GM11168 (cell line): ENCODE data around the gene PPP1R12B.
"Not testable (repeated sequence)": the region's sequence is repeated elsewhere in the genome, so short reads cannot be mapped to it uniquely, and the experiment has no call there.

ENCODE experiments used
- in situ Hi-C: fragments of 300-500 bp; cut with MboI; formaldehyde crosslinking; loops from one replicate; pipeline ENCODE4 v1.12.0; 2022; ENCODE audit warnings: low sequenced_read_pairs; ENCODE audit not compliant: unreplicated experiment

Gene PPP1R12B

DNA sequence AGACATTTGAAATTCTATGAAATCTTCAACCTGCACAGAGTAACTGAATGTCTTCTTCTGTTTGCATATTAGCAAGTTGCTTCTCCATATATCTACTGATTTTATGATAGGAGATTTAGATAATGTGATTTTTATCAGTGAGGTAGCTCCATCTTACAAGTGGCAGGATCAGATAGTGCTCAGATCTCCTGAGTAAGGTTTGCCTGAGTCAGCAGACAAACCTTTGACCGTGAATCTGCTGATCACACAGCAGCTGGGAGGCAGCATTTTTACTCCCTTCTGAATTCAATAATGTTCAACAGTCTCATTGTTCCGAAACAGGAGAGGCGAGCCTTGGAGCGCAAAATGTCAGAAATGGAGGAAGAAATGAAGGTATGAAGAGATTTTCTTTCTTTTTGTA, 220.3 kb downstream of the PPP1R12B start:
- in situ Hi-C loops: no loop called here

DNA sequence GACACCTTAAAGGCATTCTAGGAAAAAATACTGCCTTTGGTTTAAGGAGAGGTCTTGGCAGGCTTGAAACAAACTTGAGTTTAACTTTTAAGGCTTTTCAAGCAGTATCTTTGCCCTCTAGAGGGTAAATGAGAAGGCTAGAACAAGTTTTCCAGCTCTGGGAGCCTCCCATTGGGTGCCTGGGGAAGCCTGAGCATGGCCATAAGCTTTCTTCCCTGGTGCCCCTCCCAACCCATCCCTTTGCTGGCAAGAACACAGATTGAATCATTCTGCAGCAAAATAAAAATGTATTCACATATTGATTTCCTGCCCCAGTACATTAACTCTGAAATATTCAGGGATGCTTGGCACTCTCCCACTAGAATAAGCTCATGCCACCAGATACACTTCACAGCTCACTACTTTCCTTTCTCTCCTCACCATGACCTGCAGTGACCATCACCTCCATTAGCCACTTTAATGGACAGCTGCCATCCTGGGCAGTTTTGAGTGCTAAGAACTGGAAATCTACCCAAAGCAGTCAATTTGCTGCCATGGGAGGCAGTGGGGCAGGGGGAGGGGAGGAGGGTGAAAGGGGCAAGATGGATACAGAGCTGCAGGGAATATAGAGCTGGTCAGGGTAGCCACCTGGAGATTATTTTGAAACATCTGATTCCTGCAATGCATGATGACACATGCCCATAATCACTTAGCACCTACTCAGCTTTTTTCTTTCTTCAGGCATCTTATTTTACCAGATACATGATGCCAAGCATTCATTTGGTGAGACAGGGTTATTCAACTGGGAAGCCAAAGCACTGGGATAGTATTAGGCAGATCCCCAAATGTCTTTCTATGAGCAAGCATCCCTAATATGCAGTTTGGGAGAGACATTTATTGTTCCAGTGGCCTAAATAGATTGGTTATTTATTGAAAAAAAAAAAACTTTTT, 221.2 kb downstream of the PPP1R12B start:
- in situ Hi-C loops: loop anchor here (5.0 to 10.0 kb wide), 2 partner anchors 72 to 145 kb away; partner anchors contain the start of gene SYT2

DNA sequence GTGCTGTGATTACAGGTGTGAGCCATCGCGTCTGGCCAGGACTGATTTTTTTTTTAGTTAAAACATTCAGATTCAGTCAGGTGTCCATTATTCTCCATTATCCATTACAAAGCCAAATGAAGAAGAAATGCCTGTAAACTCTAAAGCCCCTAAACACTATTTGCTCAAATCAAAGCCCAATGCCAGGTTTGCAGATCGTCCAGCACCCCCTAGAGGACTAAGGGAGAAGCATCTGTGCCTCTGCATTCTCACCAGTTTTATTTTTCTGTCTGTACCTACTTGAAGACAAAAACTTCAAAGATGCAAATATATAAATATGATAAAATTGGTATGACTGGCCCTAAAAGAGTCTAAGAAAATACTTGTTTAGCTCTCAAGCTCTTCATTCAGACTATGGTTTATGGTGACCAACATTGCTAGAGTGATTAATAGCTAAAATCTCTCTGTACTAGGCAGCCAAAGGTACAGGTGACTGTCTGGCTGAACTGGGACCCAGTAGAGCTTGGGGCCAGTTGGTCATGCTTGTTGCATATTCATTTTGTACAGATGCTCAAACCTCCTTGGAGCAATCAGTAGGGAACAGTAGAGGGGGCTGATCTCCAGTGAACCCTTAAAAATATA, 223.3 kb downstream of the PPP1R12B start:
- in situ Hi-C loops: loop anchor here (5.0 to 10.0 kb wide), 2 partner anchors 75 to 143 kb away; partner anchors contain the start of gene SYT2

DNA sequence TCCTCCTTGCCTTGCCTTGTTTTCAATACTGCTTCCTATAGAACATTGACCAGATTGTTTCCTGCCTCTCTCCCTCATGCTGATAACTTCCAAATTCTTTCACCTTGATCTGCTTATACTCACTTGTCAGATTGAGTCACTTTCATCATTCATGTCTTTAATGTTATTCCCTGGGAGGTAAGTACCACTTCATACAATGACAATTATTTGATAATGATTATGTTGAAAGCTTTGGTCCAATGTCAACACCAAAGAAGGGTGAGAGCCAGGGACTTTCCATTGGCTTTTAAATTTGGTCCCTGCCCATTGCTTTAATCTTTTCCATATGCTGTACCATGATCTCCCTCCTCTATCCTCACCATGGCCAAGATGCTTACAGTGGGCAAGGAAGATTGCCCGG, 224.4 kb downstream of the PPP1R12B start:
- in situ Hi-C loops: loop anchor here (5.0 to 10.0 kb wide), 2 partner anchors 76 to 142 kb away; partner anchors contain the start of gene SYT2

DNA sequence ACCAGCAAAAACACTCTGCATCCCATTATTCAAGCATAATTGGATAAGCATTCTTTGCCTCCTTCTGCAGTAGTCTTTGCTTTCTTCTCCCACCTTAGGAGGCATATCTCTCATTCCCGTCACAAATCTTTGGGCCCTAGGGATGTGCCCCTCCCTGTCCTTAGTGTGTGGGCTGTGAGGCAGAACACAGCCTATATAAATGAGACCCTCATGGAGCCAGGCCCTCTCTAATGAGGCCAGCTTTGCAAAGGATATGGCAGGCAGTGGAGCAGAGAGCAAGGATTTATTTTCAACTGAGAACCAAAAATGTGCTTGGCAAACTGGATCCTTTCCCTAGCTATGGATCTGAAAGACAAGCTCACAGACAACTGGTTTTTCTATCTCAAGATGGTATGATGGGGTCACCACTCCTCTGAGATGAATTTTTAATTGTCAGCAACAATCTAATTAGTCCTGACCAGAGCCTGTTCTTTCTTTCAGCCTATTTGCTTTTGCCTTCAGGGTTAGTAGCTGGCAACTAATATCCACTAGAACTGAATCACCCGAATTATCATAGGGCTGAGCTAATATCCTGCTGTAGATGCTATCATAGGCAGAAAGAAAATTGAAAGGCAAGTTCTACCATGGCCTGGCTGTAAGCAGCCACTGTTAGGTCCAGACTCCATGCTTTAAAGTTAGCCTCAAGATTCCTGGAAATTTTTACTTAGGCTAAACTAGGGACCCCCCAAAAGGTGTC, 227.6 kb downstream of the PPP1R12B start:
- in situ Hi-C loops: loop anchor here (10.0 kb wide), 1 partner anchor 139 kb away; the partner anchor contains the start of gene SYT2

DNA sequence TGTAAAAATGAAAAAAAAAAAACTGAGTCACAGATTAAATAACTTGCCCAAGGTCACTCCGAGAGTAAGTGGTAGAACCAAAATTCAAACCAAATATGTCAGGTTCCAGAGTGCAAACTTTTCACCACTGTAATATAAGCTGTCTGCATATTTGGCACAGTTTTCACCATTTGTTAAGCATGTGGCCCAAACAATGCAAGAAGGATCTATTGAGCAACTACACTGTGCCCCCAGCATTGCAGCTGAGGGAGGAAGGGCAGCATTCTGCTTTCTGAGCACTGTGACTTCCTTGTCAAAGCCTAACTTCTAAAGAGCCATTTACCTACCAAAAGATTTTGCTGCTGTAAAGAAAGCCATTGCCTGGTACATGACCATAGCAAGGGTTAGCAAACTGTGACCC, 228.3 kb downstream of the PPP1R12B start:
- in situ Hi-C loops: loop anchor here (10.0 kb wide), 1 partner anchor 138 kb away; the partner anchor contains the start of gene SYT2

DNA sequence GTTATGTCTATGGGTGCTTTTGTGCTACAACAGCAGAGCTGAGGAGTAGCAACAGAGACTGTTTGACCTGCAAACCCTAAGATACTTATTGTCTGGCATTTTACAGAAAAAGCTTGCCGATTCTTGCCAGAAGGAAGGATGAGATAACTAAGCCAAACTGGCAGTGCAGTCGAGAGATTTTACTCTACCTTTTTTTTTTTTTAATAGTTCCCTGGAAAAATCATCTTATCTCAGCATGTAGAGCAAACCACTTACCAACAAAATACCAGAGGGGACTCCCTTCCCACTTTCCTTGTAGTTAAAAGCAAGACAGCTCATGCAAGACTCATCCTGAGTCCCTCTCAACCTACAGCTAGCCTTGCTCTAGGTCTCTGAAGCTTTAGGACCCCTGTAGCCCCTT, 228.9 kb downstream of the PPP1R12B start:
- in situ Hi-C loops: loop anchor here (10.0 kb wide), 1 partner anchor 137 kb away; the partner anchor contains the start of gene SYT2

DNA sequence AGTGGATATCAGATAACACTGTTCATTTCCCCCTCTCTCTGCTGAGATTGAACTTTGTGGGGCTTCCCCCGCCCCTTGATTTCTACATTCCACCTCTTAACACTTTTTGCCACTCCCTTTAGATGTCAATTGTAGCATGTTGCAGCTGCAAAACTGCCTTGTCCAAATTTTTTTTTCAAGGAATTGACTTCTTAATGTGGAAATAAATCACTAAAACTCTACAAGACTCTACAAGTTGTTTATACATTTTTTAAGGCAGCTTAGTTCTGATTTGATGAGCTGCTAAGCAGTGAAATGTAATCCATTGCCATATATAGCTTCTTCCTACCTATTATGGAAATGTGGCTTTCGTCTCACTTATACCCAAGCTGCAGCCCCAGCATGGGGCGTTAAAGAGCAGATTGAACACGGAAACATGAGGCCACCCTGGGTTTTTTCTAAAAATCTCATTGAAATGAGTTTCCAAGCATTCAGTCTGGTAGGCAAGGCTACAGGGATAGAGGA, 229.6 kb downstream of the PPP1R12B start:
- in situ Hi-C loops: loop anchor here (10.0 kb wide), 1 partner anchor 137 kb away; the partner anchor contains the start of gene SYT2

DNA sequence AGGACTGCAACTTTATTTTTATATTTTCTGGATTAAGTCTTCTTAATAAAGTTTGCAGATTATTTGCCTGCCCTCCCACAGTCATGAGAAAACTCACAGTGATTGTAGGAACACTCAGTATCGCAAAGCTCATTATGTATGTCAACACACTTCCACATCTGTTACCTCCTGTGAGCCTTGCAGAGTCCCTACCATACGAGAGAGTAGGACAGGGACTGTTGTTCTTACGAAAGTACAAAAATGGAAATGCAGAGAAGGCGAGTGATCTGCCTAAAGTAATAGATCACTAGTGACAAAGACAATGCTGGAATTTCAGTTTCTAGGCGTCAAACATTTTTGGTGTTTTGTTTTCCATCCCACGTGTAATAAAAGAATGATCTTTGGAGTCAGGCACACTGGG, 230.1 kb downstream of the PPP1R12B start:
- in situ Hi-C loops: loop anchor here (10.0 kb wide), 1 partner anchor 136 kb away; the partner anchor contains the start of gene SYT2

DNA sequence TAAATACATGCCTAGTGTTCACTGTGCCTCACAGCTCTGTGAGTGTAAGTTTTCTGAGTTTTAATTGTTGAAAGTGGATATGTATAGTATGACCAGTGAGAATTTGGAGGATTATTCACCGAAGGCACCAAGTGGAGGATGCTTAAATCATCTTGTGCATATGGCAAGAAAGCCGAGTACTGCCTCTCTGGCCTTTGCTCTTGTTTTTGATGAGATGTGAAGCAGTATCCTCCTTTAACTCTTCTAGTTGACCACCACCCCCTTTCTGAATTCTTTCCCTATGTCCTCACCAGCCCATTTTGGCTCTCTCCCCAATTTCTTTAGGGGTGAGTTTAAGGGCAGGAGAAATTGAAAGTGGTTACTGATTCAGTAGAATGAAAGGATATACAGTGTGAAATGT, 231.3 kb downstream of the PPP1R12B start:
- in situ Hi-C loops: loop anchor here (10.0 kb wide), 1 partner anchor 135 kb away; the partner anchor contains the start of gene SYT2

DNA sequence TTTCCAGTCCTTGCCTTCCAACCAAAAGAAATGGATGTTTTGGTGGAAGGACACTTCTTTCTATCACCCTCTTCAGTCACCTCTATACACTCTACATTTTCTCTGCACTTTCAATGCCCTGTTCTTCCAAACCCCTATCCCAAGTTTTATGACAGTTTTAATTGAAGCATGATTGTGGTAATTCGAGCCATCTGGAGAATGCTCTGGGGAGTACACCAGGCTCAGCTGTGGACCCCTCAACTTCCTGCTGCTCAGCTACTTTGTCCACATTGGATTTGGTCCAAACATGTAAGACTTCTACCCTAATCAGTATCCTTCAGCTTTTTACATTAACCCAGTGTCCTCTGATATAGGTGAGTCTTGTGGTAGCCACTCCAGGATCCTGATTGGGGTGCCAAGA, 232.1 kb downstream of the PPP1R12B start:
- in situ Hi-C loops: no loop called here

DNA sequence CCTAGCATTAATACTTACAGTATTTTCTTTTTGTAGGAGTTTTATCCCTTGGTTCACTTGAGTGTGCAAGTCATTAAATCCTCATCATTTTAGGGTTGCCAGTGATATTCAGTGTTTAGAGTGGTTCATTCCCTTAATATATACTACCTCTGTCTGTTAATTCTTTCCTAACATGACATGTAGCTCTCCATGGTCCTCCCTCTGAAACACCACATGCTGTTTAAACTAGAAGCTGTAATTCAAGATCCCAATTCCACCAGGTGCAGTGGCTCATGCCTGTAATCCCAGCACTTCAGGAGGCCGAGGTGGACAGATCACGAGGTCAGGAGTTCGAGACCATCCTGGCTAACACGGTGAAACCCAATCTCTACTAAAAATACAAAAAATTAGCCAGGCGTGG, 233.9 kb downstream of the PPP1R12B start:
- in situ Hi-C loops: not testable (repeated sequence)

DNA sequence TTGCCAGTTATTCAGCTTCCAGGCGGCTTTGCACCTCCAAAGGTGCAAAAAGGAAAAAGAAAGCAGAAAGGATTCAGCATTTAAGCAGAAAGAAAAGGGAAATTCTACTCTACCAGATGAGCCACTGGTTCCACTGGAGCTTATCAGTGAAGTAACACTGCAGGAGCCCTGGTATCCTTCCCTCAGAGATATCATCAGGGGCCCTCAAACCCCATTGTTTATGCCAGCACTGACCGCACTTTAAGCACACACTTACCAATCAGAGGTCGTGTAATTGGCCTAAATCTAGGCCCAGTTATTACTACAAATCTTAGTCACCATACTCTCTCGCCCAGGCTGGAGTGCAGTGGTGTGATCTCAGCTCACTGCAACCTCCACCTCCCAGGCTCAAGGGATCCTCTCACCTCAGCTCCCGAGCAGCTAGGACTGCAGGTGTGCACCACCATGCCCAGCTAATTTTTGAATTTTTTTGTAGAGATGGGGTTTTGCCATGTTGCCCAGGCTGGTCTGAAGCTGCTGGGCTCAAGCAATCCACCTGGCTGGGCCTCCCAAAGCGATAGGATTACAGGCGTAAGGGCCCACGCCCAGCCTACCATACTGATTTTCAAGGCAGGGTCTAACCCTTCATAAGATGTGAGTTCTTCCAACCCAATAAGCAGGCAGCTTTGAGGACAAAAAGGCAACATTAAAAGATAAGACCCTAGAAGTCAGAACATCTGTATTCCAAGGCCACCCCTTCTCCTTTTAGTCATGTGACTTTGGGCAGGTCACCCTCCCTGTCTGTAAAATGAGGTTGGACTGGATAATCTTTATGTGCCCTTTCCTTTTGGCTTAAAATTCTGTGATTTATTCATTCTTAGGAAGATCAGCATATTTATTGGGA, 236.4 kb downstream of the PPP1R12B start:
- in situ Hi-C loops: no loop called here

DNA sequence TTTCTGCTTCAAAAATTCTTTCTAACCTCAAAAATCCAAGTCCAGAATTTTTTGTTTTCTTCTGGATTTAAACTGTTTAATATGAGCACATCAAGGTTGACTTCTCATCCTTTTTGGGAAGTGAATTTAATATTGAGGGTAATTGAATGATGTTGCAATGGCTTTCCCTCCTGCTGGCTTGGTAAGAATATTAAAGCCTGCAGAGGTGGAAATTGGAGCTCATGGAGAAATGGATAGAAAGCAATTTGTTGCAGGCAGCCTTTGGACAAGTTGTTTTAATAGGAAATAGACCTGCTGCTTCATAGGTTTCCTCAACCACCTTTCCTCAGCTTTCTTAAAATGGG, 237.1 kb downstream of the PPP1R12B start:
- in situ Hi-C loops: no loop called here

DNA sequence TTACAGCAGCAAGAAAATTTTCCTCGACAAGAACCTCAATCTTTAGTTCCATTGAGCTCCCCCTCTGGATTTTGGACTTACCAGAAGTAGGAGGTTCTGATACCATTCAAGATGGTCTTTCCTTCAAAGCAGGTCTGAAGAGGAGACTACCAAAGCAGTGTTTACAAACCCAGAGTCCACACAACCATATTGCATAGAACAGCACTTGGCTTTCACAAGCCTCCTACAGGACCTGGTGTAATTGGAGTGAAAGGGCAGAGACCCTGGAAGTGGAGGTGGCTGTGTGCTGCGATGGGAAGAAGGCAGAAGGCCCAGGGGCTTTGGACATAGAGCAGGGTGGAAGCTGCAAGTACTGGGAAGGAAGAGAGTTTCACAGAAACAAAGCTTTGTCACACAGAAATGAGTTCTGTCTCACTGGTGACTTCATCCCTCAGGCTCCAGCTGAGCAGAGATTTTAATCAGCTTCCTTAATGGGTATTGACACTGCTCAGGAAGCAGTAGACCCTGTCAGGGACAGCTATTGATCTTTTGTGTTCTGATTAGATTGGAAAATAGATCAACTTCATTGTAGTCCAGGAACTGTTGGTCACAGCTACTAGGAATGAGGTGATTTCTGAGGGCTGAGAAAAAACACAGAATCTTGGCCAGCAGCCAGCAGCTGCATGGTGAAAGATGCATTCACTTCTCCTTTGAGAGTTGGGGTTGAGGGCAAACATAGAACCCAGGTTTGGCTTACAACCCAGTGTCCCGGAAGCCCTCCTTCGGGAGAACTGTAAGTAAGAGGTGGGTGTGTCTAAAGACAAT, 237.7 kb downstream of the PPP1R12B start:
- in situ Hi-C loops: no loop called here

DNA sequence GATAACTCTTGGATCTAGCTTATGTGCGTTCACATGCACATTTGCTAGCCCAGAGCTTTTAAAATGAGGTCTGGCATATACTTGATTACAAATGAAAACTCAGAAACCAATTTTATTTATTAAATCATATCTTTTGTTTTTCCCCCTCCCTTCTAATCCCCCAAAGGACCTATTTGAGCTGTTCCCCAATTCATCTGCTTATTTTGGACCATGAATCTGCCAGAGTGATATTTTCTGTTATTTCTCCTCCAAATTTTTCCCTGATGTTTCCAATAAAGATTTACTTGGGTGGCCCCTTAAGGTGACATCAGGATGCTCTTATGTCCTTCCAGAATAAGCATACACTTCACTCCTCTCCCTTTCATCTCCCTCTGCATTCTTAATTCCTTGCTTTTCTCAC, 238.4 kb downstream of the PPP1R12B start:
- in situ Hi-C loops: no loop called here

DNA sequence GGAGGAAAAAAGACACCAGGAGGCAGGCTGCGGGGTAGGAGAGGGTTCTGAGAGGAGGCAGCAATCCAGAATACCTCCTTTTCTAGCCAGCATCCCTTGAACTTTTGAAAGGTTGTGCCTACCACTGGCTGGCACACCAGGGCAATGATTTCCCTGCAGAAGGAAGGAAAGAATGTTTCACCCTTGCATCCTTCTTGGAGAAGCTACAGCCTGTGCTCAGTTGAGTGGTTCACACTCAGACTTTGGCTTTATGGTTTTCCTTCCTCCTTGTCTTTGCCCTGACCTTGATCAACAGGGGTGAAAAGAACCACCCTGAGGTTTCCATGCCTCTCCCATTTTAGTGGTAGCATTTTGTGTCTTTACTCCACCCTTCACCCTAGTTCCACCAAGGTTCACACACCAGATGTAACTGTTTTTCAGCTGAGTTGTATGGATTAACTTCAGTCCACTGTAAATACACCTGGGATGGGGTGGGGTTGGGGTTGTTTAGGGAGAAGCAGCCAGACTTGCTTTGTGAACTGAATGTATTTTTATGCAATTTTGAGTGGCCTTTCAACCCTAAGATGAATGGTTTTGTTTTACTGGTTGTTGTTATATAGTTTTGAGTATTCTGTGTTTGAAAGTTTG, 239.5 kb downstream of the PPP1R12B start:
- in situ Hi-C loops: no loop called here
